HepG2 (cell line): ENCODE measurements around the gene FAM149A. TPM values are rescaled to one million over a fixed set of nuclear protein-coding genes. Genes with fewer than 3 reads are reported as not detected.

Source experiments
- ATAC-seq: fragments of 200-7000 bp; cut with Tn5 transposase; 3 replicates; pipeline ENCODE4 v1.9.1; 2020; ENCODE audit warnings: mild to moderate bottlenecking, moderate library complexity
- BruUV-seq: library from RNA; stranded (reverse); fragments of 400-500 nt; replicated peaks from 2 replicates; lab custom pipeline; 2021; lab: Mats Ljungman, UMichigan
- CTCF ChIA-PET: fragments of 300-600 bp; formaldehyde crosslinking; extraction: SDS; loops from one replicate; lab custom pipeline; 2021; ENCODE audit warnings: low total read pairs, inconsistent platforms, low intra/inter-chr PET ratio; lab: Yijun Ruan, JAX
- POLR2A ChIA-PET: fragments of 350-600 bp; sonication (Branson Sonifier 250); formaldehyde crosslinking; loops from one replicate; lab custom pipeline; 2020; ENCODE audit warnings: antibody characterized with exemption, inconsistent platforms; lab: Yijun Ruan, JAX
- DNase-seq: peaks from one replicate; pipeline ENCODE4 v3.0.0-alpha.2; 2015; ENCODE audit warnings: low spot score
- FAIRE-seq: peaks from 3 replicates; lab custom pipeline; 2011; peaks lifted over from hg19 to GRCh38; lab: Jason Lieb, UNC
- H2AFZ ChIP-seq: one replicate; pipeline ENCODE4 v1.6.1; 2011; ENCODE audit warnings: low read length, inconsistent platforms
- H3K27ac ChIP-seq: fragments of 300-600 bp; 3 replicates; pipeline ENCODE4 v1.8.0; 2011; ENCODE audit warnings: mixed run types, mild to moderate bottlenecking, mixed read lengths, low read length, inconsistent platforms; ENCODE audit not compliant: insufficient read depth; ENCODE audit errors: extremely low read length
- H3K27me3 ChIP-seq, 2 experiments: fragments of 200-600 bp in 1 of 2; 2 replicates in 1 of 2; 3 replicates in 1 of 2; pipeline versions ENCODE4 v1.6.0 to v1.8.0; 2011; ENCODE audit warnings: low read length in 2 of 2, mild to moderate bottlenecking in 2 of 2, moderate library complexity in 2 of 2, inconsistent platforms in 1 of 2; ENCODE audit not compliant: insufficient read depth in 2 of 2, control insufficient read depth in 1 of 2
- H3K36me3 ChIP-seq, 2 experiments: fragments of 200-600 bp in 1 of 2; replicated peaks in 1 of 2; 2 replicates in 1 of 2; 3 replicates in 1 of 2; pipeline versions ENCODE4 v1.5.1 to v1.8.0; 2011; ENCODE audit warnings: low read length in 2 of 2, inconsistent platforms in 1 of 2; ENCODE audit not compliant: insufficient read depth in 2 of 2, control insufficient read depth in 1 of 2
- H3K4me1 ChIP-seq: 2 replicates; pipeline ENCODE4 v1.5.1; 2012; ENCODE audit warnings: low read length, inconsistent platforms; ENCODE audit not compliant: insufficient read depth
- H3K4me2 ChIP-seq: 2 replicates; pipeline ENCODE4 v1.6.0; 2011; ENCODE audit warnings: low read depth, low read length, inconsistent platforms
- H3K4me3 ChIP-seq, 3 experiments: fragments of 200-600 bp in 1 of 3; sonication (generic), shearing (Covaris generic) in 1 of 3; replicated peaks in 1 of 3; 2 replicates each; pipeline ENCODE4 v1.5.1; 2011 to 2016; ENCODE audit warnings: low read length in 3 of 3, inconsistent platforms in 2 of 3, low read depth in 2 of 3, mild to moderate bottlenecking in 2 of 3, control low read depth in 1 of 3, mixed read lengths in 1 of 3; ENCODE audit not compliant: insufficient read depth in 1 of 3
- H3K79me2 ChIP-seq: one replicate; pipeline ENCODE4 v1.6.1; 2011; ENCODE audit warnings: low read length, inconsistent platforms; ENCODE audit not compliant: insufficient read depth
- H3K9ac ChIP-seq: 2 replicates; pipeline ENCODE4 v1.6.0; 2011; ENCODE audit warnings: mild to moderate bottlenecking, low read depth, low read length, inconsistent platforms; ENCODE audit not compliant: insufficient read depth
- H3K9me3 ChIP-seq: 2 replicates; pipeline ENCODE4 v1.5.1; 2012; ENCODE audit warnings: mild to moderate bottlenecking, low read length
- H4K20me1 ChIP-seq: 2 replicates; pipeline ENCODE4 v1.6.0; 2011; ENCODE audit warnings: inconsistent platforms, mild to moderate bottlenecking, low read length, moderate library complexity; ENCODE audit not compliant: insufficient read depth
- ARNT2 ChIP-seq: sonication (generic); formaldehyde crosslinking; IDR thresholded peaks from 2 replicates; pipeline ENCODE4 v1.8.0; 2022; ENCODE audit warnings: mild to moderate bottlenecking, low read depth, missing genetic modification reagents, moderate library complexity
- GPN1 ChIP-seq: sonication (generic); formaldehyde crosslinking; IDR thresholded peaks from 2 replicates; pipeline ENCODE4 v1.5.1; 2020; ENCODE audit warnings: missing genetic modification reagents, borderline replicate concordance
- GTF2F1 ChIP-seq: fragments of 150-350 bp; IDR thresholded peaks from 2 replicates; pipeline ENCODE4 v1.6.1; 2014; ENCODE audit warnings: low read length
- MLLT10 ChIP-seq: sonication (generic); formaldehyde crosslinking; IDR thresholded peaks from 2 replicates; pipeline ENCODE4 v1.4.0; 2020; ENCODE audit warnings: missing genetic modification reagents
- ONECUT2 ChIP-seq: sonication (generic); formaldehyde crosslinking; IDR thresholded peaks from 2 replicates; pipeline ENCODE4 v1.4.0; 2020; ENCODE audit warnings: missing genetic modification reagents
- PCBP1 ChIP-seq: fragments of 200-400 bp; formaldehyde crosslinking; IDR thresholded peaks from 2 replicates; pipeline ENCODE4 v1.6.1; 2017; ENCODE audit warnings: mild to moderate bottlenecking, low read depth, low read length, borderline replicate concordance
- PLRG1 ChIP-seq: fragments of 450-650 bp; conservative IDR thresholded peaks from 2 replicates; pipeline ENCODE4 v1.6.1; 2016
- RBAK ChIP-seq: sonication (generic); formaldehyde crosslinking; IDR thresholded peaks from 2 replicates; pipeline ENCODE4 v1.5.1; 2020; ENCODE audit warnings: mild to moderate bottlenecking, missing genetic modification reagents
- REXO4 ChIP-seq: sonication (generic); formaldehyde crosslinking; IDR thresholded peaks from 2 replicates; pipeline ENCODE4 v1.8.0; 2022; ENCODE audit warnings: missing genetic modification reagents, mild to moderate bottlenecking, borderline replicate concordance
- SP4 ChIP-seq: sonication (generic); formaldehyde crosslinking; IDR thresholded peaks from 2 replicates; pipeline ENCODE4 v1.8.1; 2023; ENCODE audit warnings: mild to moderate bottlenecking, missing genetic modification reagents
- SRSF1 ChIP-seq: fragments of 200-400 bp; formaldehyde crosslinking; optimal IDR thresholded peaks from 2 replicates; pipeline ENCODE3; 2017; ENCODE audit warnings: mild to moderate bottlenecking, low read depth, low read length, moderate library complexity
- TARDBP ChIP-seq: sonication (generic); formaldehyde crosslinking; IDR thresholded peaks from 2 replicates; pipeline ENCODE4 v1.8.0; 2022; ENCODE audit warnings: mild to moderate bottlenecking, missing genetic modification reagents
- TFDP1 ChIP-seq: IDR thresholded peaks from 2 replicates; pipeline ENCODE4 v1.6.1; 2016; ENCODE audit warnings: missing compliant biosample characterization, missing genetic modification reagents, borderline replicate concordance
- ZBTB42 ChIP-seq: sonication (generic); formaldehyde crosslinking; IDR thresholded peaks from 2 replicates; pipeline ENCODE4 v1.5.0; 2020; ENCODE audit warnings: mild to moderate bottlenecking, missing genetic modification reagents
- ZNF232 ChIP-seq: sonication (generic); formaldehyde crosslinking; IDR thresholded peaks from 2 replicates; pipeline ENCODE4 v1.4.0; 2020; ENCODE audit warnings: missing genetic modification reagents, borderline replicate concordance
- ZNF24 ChIP-seq: fragments of 450-650 bp; IDR thresholded peaks from 2 replicates; pipeline ENCODE4 v1.6.1; 2017; ENCODE audit warnings: antibody characterized with exemption, mild to moderate bottlenecking
- ZNF253 ChIP-seq: sonication (generic); formaldehyde crosslinking; IDR thresholded peaks from 2 replicates; pipeline ENCODE4 v1.8.0; 2022; ENCODE audit warnings: mild to moderate bottlenecking, missing genetic modification reagents, borderline replicate concordance
- ZNF501 ChIP-seq: sonication (generic); formaldehyde crosslinking; IDR thresholded peaks from 2 replicates; pipeline ENCODE4 v1.5.1; 2020; ENCODE audit warnings: mild to moderate bottlenecking, moderate library complexity, missing genetic modification reagents
- ZNF543 ChIP-seq: sonication (generic); formaldehyde crosslinking; IDR thresholded peaks from 2 replicates; pipeline ENCODE4 v1.4.0; 2020; ENCODE audit warnings: mild to moderate bottlenecking, missing genetic modification reagents
- ZNF879 ChIP-seq: sonication (generic); formaldehyde crosslinking; IDR thresholded peaks from 2 replicates; pipeline ENCODE4 v1.8.1; 2023; ENCODE audit warnings: missing genetic modification reagents
- ZSCAN22 ChIP-seq: sonication (generic); formaldehyde crosslinking; IDR thresholded peaks from 2 replicates; pipeline ENCODE4 v1.4.0; 2020; ENCODE audit warnings: mild to moderate bottlenecking, missing genetic modification reagents
- WGBS: methylation state at CpG from one replicate; pipeline ENCODE4 v1.1.6; 2017; ENCODE audit warnings: low lambda C conversion rate; 5-methylcytosine and 5-hydroxymethylcytosine counted together
- in situ Hi-C: cut with HindIII; loops from 2 replicates; pipeline ENCODE4 v1.10.0; 2017; ENCODE audit warnings: low pct_unique_long_range_greater_than_20kb; ENCODE audit not compliant: extremely low pct_ligation_motif_present
- intact Hi-C: fragments of 100-400 bp; cut with micrococcal nuclease; formaldehyde crosslinking; loops from one replicate; pipeline ENCODE4 v1.10.0; 2022; ENCODE audit not compliant: unreplicated experiment
- polyA plus RNA-seq, 8 experiments: library from polyadenylated mRNA; depleted of rRNA in 3 of 8; stranded (reverse) in 7 of 8; unstranded in 1 of 8; fragments of >200 nt; fragmentation: Illumina TruSeq in 4 of 8; extraction: Trizol in 4 of 8; gene quantifications; 2 replicates each; pipeline versions ENCODE4 v1.2.1 to v1.2.3, GENCODE V29; 2011 to 2016; ENCODE audit warnings: low read depth in 4 of 8, missing spikeins in 1 of 8, mixed read lengths in 1 of 8; ENCODE audit not compliant: insufficient read depth in 1 of 8
- total RNA-seq, 5 experiments: library from RNA; depleted of rRNA; stranded (reverse); fragments of >200 nt; fragmentation: Illumina TruSeq; extraction: Trizol; gene quantifications; 2 replicates each; pipeline ENCODE4 v1.2.3, GENCODE V29; 2016; ENCODE audit warnings: low read depth in 1 of 5
- TF ChIP-seq, protein P1 (sequence below): sonication (generic); formaldehyde crosslinking; IDR thresholded peaks from 2 replicates; pipeline ENCODE4 v1.4.0; 2020; ENCODE audit warnings: mild to moderate bottlenecking, missing genetic modification reagents
- TF ChIP-seq, protein P2 (sequence below): sonication (generic); formaldehyde crosslinking; IDR thresholded peaks from 2 replicates; pipeline ENCODE4 v1.8.1; 2022; ENCODE audit warnings: low read depth, mild to moderate bottlenecking, missing genetic modification reagents

FAM149A gene
- total and polyA plus RNA-seq, 2 of the 13 experiments (the other 11 are each of a cell fraction or from before 2014, with no cell fraction given), result not detected

GRCh38 chr4:186096681-186097165 lies 7.8 kb upstream of the FAM149A start (continued):
- TF ChIP-seq TARDBP, result no peak
- TF ChIP-seq ZNF24, result no peak
- TF ChIP-seq ZNF543, result no peak

- BruUV-seq, result no TSS peak
- POLR2A ChIA-PET, result no interaction called here
- Histone ChIP-seq H3K4me2 (no peak overlapping the region), H3K79me2 (no peaks in the 10 kb centered on the region), H2AFZ (no peak overlapping the region), H3K27me3 (peaks cover 2 to 23% of the 10 kb centered on the region in 2 experiments; a peak in 3 of 5 replicates), H3K4me1 (no peaks in the 10 kb centered on the region; the same call in 1 of the 2 replicates)
- DNase-seq, result no peak
- FAIRE-seq, result no peak
- no peak for TF ChIP-seq PLRG1
- no peak for TF ChIP-seq ZNF253 (CRISPR knock-in tag)
- no peak for TF ChIP-seq GPN1
- TF ChIP-seq ZNF232 (CRISPR knock-in tag), result no peak
- TF ChIP-seq ZNF501 (CRISPR knock-in tag), result no peak
- no peak for TF ChIP-seq SP4 (CRISPR knock-in tag)
- no peak for TF ChIP-seq GTF2F1
- TF ChIP-seq ONECUT2 (CRISPR knock-in tag), result no peak
- no peak for TF ChIP-seq RBAK
- TF ChIP-seq SRSF1, result no peak
- TF ChIP-seq ZSCAN22 (CRISPR knock-in tag), result no peak
- TF ChIP-seq, protein P1, sequence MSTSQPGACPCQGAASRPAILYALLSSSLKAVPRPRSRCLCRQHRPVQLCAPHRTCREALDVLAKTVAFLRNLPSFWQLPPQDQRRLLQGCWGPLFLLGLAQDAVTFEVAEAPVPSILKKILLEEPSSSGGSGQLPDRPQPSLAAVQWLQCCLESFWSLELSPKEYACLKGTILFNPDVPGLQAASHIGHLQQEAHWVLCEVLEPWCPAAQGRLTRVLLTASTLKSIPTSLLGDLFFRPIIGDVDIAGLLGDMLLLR (CRISPR knock-in tag), result no peak
- TF ChIP-seq PCBP1, result no peak
- TF ChIP-seq ARNT2, result no peak
- TF ChIP-seq, protein P2, sequence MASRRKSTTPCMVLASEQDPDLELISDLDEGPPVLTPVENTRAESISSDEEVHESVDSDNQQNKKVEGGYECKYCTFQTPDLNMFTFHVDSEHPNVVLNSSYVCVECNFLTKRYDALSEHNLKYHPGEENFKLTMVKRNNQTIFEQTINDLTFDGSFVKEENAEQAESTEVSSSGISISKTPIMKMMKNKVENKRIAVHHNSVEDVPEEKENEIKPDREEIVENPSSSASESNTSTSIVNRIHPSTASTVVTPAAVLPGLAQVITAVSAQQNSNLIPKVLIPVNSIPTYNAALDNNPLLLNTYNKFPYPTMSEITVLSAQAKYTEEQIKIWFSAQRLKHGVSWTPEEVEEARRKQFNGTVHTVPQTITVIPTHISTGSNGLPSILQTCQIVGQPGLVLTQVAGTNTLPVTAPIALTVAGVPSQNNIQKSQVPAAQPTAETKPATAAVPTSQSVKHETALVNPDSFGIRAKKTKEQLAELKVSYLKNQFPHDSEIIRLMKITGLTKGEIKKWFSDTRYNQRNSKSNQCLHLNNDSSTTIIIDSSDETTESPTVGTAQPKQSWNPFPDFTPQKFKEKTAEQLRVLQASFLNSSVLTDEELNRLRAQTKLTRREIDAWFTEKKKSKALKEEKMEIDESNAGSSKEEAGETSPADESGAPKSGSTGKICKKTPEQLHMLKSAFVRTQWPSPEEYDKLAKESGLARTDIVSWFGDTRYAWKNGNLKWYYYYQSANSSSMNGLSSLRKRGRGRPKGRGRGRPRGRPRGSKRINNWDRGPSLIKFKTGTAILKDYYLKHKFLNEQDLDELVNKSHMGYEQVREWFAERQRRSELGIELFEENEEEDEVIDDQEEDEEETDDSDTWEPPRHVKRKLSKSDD (CRISPR knock-in tag), result no peak
- no peak for TF ChIP-seq ZBTB42 (CRISPR knock-in tag)
- TF ChIP-seq REXO4, result no peak
- TF ChIP-seq MLLT10 (CRISPR knock-in tag), result no peak
- no peak for TF ChIP-seq TFDP1
- no peak for TF ChIP-seq ZNF879 (CRISPR knock-in tag)
- TF ChIP-seq, all 625 proteins: peak for 0
- no peaks in the 10 kb centered on the region for H4K20me1 ChIP-seq
- CTCF ChIA-PET, result no interaction called here
- intact Hi-C loops, result no loop called here
- H3K36me3 ChIP-seq, result no peaks in the 10 kb centered on the region
- ATAC-seq, result no peak
- H3K27ac ChIP-seq, result no peak overlapping the region
- in situ Hi-C loops, result no loop called here
- WGBS, result 18% methylated on average over 5 of the region's 5 CpGs
- no peak overlapping the region for H3K4me3 ChIP-seq
- no peaks in the 10 kb centered on the region for H3K9me3 ChIP-seq
- H3K9ac ChIP-seq, result no peak overlapping the region
Observed at GRCh38 chr4:186097386-186097785, 7.1 kb upstream of the FAM149A start.
